Measurements from ENCODE around the gene C4A. TPM values are rescaled to one million over a fixed set of nuclear protein-coding genes. Genes with fewer than 3 reads are reported as not detected.

Gene C4A
- total and polyA plus RNA-seq, 10 of the 15 experiments (the other 5 are each of a cell fraction or from before 2014, with no cell fraction given) = 0.13 to 5.4 (median 0.88) TPM; not detected in 1

DNA sequence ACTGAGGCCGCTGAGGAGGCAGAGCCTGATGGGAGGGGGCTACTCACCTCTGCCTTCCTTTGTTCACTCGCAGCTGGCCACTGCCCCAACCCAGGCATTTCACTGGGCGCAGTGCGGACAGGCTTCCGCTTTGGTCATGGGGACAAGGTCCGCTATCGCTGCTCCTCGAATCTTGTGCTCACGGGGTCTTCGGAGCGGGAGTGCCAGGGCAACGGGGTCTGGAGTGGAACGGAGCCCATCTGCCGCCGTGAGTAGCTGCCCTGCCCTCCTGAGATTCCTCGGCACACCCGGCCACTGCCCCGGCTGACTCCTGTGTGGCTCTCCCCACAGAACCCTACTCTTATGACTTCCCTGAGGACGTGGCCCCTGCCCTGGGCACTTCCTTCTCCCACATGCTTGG lies 48.3 kb upstream of the C4A start:
- in situ Hi-C loops (cut with MboI) = no loop called here
- ATAC-seq (no peak), DNase-seq (ENCODE audit: low read depth, low spot score) (no peak), FAIRE-seq (no peak)
- ChIA-PET CTCF (no interaction called here), RAD21 (ENCODE audit: unreplicated experiment) (no interaction called here), SMC1A (ENCODE audit: uncharacterized antibody, unreplicated experiment) (no interaction called here), POLR2A (no interaction called here)
- intact Hi-C loops (cut with micrococcal nuclease; ENCODE audit: unreplicated experiment) = no loop called here
- Histone ChIP-seq H3K36me3 (ENCODE audit: control insufficient read depth in 2 of 2, insufficient read depth in 2 of 2, low read length in 1 of 2) (no peaks in the 10 kb centered on the region), H3K9ac (ENCODE audit: control insufficient read depth, insufficient read depth, low read length) (no peak overlapping the region), H3K4me1 (ENCODE audit: control insufficient read depth, insufficient read depth, low read length) (no peaks in the 10 kb centered on the region), H3K27me3 (replicated peaks in 1 of 2; ENCODE audit: control insufficient read depth in 2 of 2, insufficient read depth in 2 of 2, low read length in 1 of 2) (peaks cover 0 to 2% of the 10 kb centered on the region in 2 experiments; a peak in 1 of 4 replicates), H4K20me1 (ENCODE audit: control insufficient read depth, insufficient read depth) (no peaks in the 10 kb centered on the region), H3K9me3 (replicated peaks; ENCODE audit: control insufficient read depth, insufficient read depth, low read length) (no peaks in the 10 kb centered on the region), H3K4me2 (ENCODE audit: control insufficient read depth, insufficient read depth) (no peak overlapping the region), H2AFZ (ENCODE audit: control insufficient read depth, low read depth, low read length) (no peak overlapping the region), H3K79me2 (ENCODE audit: control insufficient read depth, insufficient read depth, low read length) (no peaks in the 10 kb centered on the region), H3K4me3 (no peak overlapping the region), H3K27ac (ENCODE audit: control insufficient read depth, insufficient read depth) (no peak overlapping the region)
- WGBS (ENCODE audit: insufficient coverage, insufficient replicate concordance, low lambda C conversion rate, missing lambda C conversion rate) = 62% methylated on average over 16 of the region's 19 CpGs
- no TSS peak for BruUV-seq (replicated peaks)
- TF ChIP-seq, protein P1, sequence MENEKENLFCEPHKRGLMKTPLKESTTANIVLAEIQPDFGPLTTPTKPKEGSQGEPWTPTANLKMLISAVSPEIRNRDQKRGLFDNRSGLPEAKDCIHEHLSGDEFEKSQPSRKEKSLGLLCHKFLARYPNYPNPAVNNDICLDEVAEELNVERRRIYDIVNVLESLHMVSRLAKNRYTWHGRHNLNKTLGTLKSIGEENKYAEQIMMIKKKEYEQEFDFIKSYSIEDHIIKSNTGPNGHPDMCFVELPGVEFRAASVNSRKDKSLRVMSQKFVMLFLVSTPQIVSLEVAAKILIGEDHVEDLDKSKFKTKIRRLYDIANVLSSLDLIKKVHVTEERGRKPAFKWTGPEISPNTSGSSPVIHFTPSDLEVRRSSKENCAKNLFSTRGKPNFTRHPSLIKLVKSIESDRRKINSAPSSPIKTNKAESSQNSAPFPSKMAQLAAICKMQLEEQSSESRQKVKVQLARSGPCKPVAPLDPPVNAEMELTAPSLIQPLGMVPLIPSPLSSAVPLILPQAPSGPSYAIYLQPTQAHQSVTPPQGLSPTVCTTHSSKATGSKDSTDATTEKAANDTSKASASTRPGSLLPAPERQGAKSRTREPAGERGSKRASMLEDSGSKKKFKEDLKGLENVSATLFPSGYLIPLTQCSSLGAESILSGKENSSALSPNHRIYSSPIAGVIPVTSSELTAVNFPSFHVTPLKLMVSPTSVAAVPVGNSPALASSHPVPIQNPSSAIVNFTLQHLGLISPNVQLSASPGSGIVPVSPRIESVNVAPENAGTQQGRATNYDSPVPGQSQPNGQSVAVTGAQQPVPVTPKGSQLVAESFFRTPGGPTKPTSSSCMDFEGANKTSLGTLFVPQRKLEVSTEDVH (IDR thresholded peaks at IDR 0.05; ENCODE audit: low read depth, partially characterized antibody) = no peak
- TF ChIP-seq ZNF24 (IDR thresholded peaks at IDR 0.05) (no peak), RB1 (IDR thresholded peaks at IDR 0.05; ENCODE audit: borderline replicate concordance) (no peak), CBFB (IDR thresholded peaks at IDR 0.05; ENCODE audit: low read depth) (no peak), FOS (IDR thresholded peaks at IDR 0.05; ENCODE audit: borderline replicate concordance, extremely low read depth, insufficient read length) (no peak), RAD21 (IDR thresholded peaks at IDR 0.05; ENCODE audit: insufficient read depth, low read depth, low read length) (no peak), IKZF2 (IDR thresholded peaks at IDR 0.05) (no peak)
- TF ChIP-seq, protein P2, sequence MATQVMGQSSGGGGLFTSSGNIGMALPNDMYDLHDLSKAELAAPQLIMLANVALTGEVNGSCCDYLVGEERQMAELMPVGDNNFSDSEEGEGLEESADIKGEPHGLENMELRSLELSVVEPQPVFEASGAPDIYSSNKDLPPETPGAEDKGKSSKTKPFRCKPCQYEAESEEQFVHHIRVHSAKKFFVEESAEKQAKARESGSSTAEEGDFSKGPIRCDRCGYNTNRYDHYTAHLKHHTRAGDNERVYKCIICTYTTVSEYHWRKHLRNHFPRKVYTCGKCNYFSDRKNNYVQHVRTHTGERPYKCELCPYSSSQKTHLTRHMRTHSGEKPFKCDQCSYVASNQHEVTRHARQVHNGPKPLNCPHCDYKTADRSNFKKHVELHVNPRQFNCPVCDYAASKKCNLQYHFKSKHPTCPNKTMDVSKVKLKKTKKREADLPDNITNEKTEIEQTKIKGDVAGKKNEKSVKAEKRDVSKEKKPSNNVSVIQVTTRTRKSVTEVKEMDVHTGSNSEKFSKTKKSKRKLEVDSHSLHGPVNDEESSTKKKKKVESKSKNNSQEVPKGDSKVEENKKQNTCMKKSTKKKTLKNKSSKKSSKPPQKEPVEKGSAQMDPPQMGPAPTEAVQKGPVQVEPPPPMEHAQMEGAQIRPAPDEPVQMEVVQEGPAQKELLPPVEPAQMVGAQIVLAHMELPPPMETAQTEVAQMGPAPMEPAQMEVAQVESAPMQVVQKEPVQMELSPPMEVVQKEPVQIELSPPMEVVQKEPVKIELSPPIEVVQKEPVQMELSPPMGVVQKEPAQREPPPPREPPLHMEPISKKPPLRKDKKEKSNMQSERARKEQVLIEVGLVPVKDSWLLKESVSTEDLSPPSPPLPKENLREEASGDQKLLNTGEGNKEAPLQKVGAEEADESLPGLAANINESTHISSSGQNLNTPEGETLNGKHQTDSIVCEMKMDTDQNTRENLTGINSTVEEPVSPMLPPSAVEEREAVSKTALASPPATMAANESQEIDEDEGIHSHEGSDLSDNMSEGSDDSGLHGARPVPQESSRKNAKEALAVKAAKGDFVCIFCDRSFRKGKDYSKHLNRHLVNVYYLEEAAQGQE (IDR thresholded peaks at IDR 0.05; ENCODE audit: low read depth, low read length) = no peak

All from GM12878 (cell line).